Measurements from ENCODE around the gene MEGF9.

GRCh38 chr9:120711841-120712538 lies 2.3 kb downstream of the MEGF9 start:
- TF ChIP-seq, protein P1, sequence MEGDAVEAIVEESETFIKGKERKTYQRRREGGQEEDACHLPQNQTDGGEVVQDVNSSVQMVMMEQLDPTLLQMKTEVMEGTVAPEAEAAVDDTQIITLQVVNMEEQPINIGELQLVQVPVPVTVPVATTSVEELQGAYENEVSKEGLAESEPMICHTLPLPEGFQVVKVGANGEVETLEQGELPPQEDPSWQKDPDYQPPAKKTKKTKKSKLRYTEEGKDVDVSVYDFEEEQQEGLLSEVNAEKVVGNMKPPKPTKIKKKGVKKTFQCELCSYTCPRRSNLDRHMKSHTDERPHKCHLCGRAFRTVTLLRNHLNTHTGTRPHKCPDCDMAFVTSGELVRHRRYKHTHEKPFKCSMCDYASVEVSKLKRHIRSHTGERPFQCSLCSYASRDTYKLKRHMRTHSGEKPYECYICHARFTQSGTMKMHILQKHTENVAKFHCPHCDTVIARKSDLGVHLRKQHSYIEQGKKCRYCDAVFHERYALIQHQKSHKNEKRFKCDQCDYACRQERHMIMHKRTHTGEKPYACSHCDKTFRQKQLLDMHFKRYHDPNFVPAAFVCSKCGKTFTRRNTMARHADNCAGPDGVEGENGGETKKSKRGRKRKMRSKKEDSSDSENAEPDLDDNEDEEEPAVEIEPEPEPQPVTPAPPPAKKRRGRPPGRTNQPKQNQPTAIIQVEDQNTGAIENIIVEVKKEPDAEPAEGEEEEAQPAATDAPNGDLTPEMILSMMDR (IDR thresholded peaks at IDR 0.05; ENCODE audit: insufficient read depth, low read length), result no peak
- TF ChIP-seq REST (IDR thresholded peaks at IDR 0.05; ENCODE audit: insufficient replicate concordance, low read depth) (no peak), POLR2AphosphoS5 (IDR thresholded peaks at IDR 0.05; ENCODE audit: low read depth) (no peak)

Measured in HL-60 (cell line).